Measurements from ENCODE around the gene KSR2.

DNA sequence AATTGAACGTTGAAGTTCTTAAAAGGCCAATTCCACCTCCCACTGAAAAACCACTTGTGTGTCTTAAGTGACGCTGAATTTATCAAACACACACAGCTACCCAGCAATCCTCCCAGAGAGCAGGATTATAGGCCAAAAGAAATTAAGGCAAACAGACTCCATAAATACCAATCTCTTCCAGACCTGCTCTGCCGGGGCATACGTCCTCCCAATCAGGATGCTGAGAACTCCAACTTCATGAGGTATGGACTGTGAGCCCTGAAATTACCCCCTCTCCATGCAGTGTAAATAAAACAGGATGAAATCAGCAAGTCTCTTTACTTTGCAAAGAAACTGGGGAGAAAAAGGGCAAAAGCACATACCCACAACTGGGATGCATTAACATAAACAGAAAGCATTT, 265.2 kb downstream of the KSR2 start:
- TF ChIP-seq, protein P1, sequence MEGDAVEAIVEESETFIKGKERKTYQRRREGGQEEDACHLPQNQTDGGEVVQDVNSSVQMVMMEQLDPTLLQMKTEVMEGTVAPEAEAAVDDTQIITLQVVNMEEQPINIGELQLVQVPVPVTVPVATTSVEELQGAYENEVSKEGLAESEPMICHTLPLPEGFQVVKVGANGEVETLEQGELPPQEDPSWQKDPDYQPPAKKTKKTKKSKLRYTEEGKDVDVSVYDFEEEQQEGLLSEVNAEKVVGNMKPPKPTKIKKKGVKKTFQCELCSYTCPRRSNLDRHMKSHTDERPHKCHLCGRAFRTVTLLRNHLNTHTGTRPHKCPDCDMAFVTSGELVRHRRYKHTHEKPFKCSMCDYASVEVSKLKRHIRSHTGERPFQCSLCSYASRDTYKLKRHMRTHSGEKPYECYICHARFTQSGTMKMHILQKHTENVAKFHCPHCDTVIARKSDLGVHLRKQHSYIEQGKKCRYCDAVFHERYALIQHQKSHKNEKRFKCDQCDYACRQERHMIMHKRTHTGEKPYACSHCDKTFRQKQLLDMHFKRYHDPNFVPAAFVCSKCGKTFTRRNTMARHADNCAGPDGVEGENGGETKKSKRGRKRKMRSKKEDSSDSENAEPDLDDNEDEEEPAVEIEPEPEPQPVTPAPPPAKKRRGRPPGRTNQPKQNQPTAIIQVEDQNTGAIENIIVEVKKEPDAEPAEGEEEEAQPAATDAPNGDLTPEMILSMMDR (IDR thresholded peaks at IDR 0.05): no peak
- no peak for TF ChIP-seq POLR2A (IDR thresholded peaks at IDR 0.05)
- no peak for TF ChIP-seq EP300 (IDR thresholded peaks at IDR 0.05)
